CD4-positive, CD25-positive, alpha-beta regulatory T cell (primary cell): Measurements from ENCODE around the gene NANOG. TPM values are rescaled to one million over a fixed set of nuclear protein-coding genes. Genes with fewer than 3 reads are reported as not detected.
"Not testable (repeated sequence)": the region's sequence is repeated elsewhere in the genome, so short reads cannot be mapped to it uniquely, and the experiment has no call there.

Experiments used
- ATAC-seq, 2 donors: fragments of 150-1000 bp; cut with Tn5 transposase; one replicate each; pipeline ENCODE4 v1.10.0; 2021; ENCODE audit warnings: low read depth in 2 of 2, moderate number of reproducible peaks in 2 of 2, moderate library complexity in 1 of 2
- DNase-seq, 3 donors: peaks; one replicate each; pipeline versions ENCODE4 v3.0.0 to v3.0.0-alpha.2; 2012 to 2022; ENCODE audit warnings: mixed read lengths in 1 of 3
- H3K27ac ChIP-seq: one replicate; pipeline ENCODE4 v1.7.0; 2013; ENCODE audit warnings: mild to moderate bottlenecking, low read length; ENCODE audit not compliant: insufficient read depth, poor library complexity, severe bottlenecking
- H3K27me3 ChIP-seq: one replicate; pipeline ENCODE4 v1.7.0; 2013; ENCODE audit warnings: low read length; ENCODE audit not compliant: control insufficient read depth, insufficient read depth
- H3K36me3 ChIP-seq: one replicate; pipeline ENCODE4 v1.7.0; 2013; ENCODE audit warnings: mild to moderate bottlenecking, low read length, moderate library complexity; ENCODE audit not compliant: control insufficient read depth, insufficient read depth
- H3K4me1 ChIP-seq: 2 replicates; pipeline ENCODE4 v1.7.0; 2013; ENCODE audit warnings: mild to moderate bottlenecking, low read length; ENCODE audit not compliant: insufficient read depth, control insufficient read depth, poor library complexity, severe bottlenecking
- H3K4me3 ChIP-seq: one replicate; pipeline ENCODE4 v1.7.0; 2013; ENCODE audit warnings: low read depth, mild to moderate bottlenecking, low read length, moderate library complexity
- H3K9me3 ChIP-seq, 2 experiments: 1 replicate in 1 of 2; 2 replicates in 1 of 2; pipeline ENCODE4 v1.7.0; 2013; ENCODE audit warnings: low read length in 2 of 2, mild to moderate bottlenecking in 1 of 2, moderate library complexity in 1 of 2; ENCODE audit not compliant: control insufficient read depth in 2 of 2
- H3K27ac Mint-ChIP-seq, 3 donors: one replicate each; pipeline ENCODE4 v1.8.0; 2020 to 2022; ENCODE audit warnings: mild to moderate bottlenecking in 3 of 3, mixed read lengths in 3 of 3, moderate library complexity in 2 of 3
- H3K27me3 Mint-ChIP-seq: one replicate; pipeline ENCODE4 v1.8.0; 2022; ENCODE audit warnings: mild to moderate bottlenecking, mixed read lengths
- H3K36me3 Mint-ChIP-seq: one replicate; pipeline ENCODE4 v1.8.0; 2020; ENCODE audit warnings: mixed read lengths
- H3K4me1 Mint-ChIP-seq, 4 donors: one replicate each; pipeline ENCODE4 v1.8.0; 2020 to 2022; ENCODE audit warnings: mixed read lengths in 4 of 4, mild to moderate bottlenecking in 1 of 4
- H3K4me3 Mint-ChIP-seq, 4 donors: one replicate each; pipeline ENCODE4 v1.8.0; 2020 to 2022; ENCODE audit warnings: mild to moderate bottlenecking in 4 of 4, mixed read lengths in 4 of 4, moderate library complexity in 3 of 4
- H3K9me3 Mint-ChIP-seq, 7 donors: one replicate each; pipeline ENCODE4 v1.8.0; 2020 to 2022; ENCODE audit warnings: mixed read lengths in 7 of 7, mild to moderate bottlenecking in 3 of 7, moderate library complexity in 2 of 7
- polyA plus RNA-seq, 4 donors: library from polyadenylated mRNA; unstranded; fragments of 300-500 nt; fragmentation: Illumina TruSeq; gene quantifications; one replicate each; pipeline ENCODE4 v1.2.3, GENCODE V29; 2021
- total RNA-seq: library from RNA; stranded (reverse); gene quantifications from one replicate; pipeline ENCODE4 v1.2.3, GENCODE V29; 2022

Gene NANOG
- total RNA-seq: not detected
- not detected for polyA plus RNA-seq

DNA sequence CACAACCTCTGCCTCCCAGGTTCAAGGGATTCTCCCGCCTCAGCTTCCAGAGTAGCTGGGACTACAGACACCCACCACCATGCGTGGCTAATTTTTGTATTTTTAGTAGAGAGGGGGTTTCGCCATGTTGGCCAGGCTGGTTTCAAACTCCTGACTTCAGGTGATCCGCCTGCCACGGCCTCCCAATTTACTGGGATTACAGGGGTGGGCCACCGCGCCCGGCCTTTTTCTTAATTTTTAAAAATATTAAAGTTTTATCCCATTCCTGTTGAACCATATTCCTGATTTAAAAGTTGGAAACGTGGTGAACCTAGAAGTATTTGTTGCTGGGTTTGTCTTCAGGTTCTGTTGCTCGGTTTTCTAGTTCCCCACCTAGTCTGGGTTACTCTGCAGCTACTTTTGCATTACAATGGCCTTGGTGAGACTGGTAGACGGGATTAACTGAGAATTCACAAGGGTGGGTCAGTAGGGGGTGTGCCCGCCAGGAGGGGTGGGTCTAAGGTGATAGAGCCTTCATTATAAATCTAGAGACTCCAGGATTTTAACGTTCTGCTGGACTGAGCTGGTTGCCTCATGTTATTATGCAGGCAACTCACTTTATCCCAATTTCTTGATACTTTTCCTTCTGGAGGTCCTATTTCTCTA, at the start of gene NANOG:
TSS of gene NANOG (plus strand) at position 519 of the 645 bp plus-strand sequence. CDS start 213 bp downstream, outside the sequence.
- H3K9me3 Mint-ChIP-seq, H3K4me3 Mint-ChIP-seq, H3K9me3 ChIP-seq, H3K36me3 Mint-ChIP-seq, H3K36me3 ChIP-seq, DNase-seq, ATAC-seq, H3K27me3 Mint-ChIP-seq, H3K4me1 Mint-ChIP-seq, H3K27ac ChIP-seq, H3K27me3 ChIP-seq, H3K27ac Mint-ChIP-seq, H3K4me1 ChIP-seq, H3K4me3 ChIP-seq: not testable (repeated sequence)

DNA sequence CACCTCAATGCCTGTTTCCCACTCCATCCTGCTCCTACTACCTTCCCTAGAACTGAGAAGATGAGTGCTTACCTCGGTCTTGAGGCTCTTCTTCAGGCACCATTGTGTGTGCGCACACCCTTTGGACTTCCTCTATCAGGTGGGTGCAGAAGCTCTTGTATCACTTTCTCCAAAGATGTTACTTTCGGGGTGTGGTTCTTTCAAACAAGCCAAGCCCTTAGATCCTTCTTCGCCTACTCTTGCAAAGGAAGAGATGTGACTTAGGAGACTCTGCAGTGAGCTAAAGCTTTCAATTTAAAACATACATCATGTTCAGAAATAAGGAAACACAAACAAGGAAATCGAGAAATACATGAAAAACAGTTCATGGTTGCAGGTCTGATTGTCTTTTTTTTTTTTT, 42.0 kb upstream of the NANOG start, which contains the start of gene CLEC4C:
TSS of gene CLEC4C (minus strand) at position 130 of the 400 bp plus-strand sequence. CDS start at position 103, 27 bp downstream.
- ATAC-seq: no peak

DNA sequence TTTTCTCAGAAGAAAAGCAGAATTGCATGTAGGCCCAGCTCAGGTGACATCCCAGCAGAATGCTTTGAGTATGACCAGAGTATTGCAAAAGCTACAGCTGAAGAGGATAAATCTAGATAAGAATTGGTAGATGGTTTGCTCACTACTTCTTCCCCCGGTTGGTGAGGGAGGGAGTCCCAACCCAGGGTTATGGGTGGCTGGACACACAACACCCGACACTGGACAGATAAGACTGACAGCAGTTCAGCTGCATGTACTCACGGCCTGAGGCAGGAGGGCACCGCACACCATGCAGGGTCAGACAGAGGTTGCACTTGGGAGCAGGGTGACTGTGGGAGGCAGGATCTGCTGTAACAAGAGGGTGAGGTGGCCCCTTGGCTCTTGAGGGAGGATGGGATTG, 40.4 kb upstream of the NANOG start:
- no peak for DNase-seq
- no peaks in the 10 kb centered on the region for H3K27me3 ChIP-seq
- H3K4me3 Mint-ChIP-seq: no peak overlapping the region
- H3K27ac Mint-ChIP-seq: no peak overlapping the region
- H3K4me1 Mint-ChIP-seq: no peaks in the 10 kb centered on the region
- no peak for ATAC-seq
- H3K36me3 Mint-ChIP-seq: no peaks in the 10 kb centered on the region
- H3K4me1 ChIP-seq: no peaks in the 10 kb centered on the region
- no peaks in the 10 kb centered on the region for H3K27me3 Mint-ChIP-seq
- no peak overlapping the region for H3K4me3 ChIP-seq
- H3K9me3 Mint-ChIP-seq: peaks cover 0 to 3% (median 0%) of the 10 kb centered on the region in 7 donors
- H3K9me3 ChIP-seq: no peaks in the 10 kb centered on the region
- H3K27ac ChIP-seq: no peak overlapping the region
- H3K36me3 ChIP-seq: no peaks in the 10 kb centered on the region

More for the DNA sequence above, 42.0 kb upstream of the NANOG start, which contains the start of gene CLEC4C:
- Mint-ChIP-seq H3K9me3 (peaks cover 0 to 3% (median 0%) of the 10 kb centered on the region in 7 donors), H3K27me3 (no peaks in the 10 kb centered on the region), H3K4me3 (no peak within 1 kb of the TSS), H3K27ac (no peak within 1 kb of the TSS), H3K4me1 (no peaks in the 10 kb centered on the region), H3K36me3 (no peaks in the 10 kb centered on the region)
- DNase-seq: no peak
- Histone ChIP-seq H3K4me1 (no peaks in the 10 kb centered on the region), H3K9me3 (no peaks in the 10 kb centered on the region), H3K27me3 (no peaks in the 10 kb centered on the region), H3K4me3 (no peak within 1 kb of the TSS), H3K27ac (no peak within 1 kb of the TSS), H3K36me3 (no peaks in the 10 kb centered on the region)

DNA sequence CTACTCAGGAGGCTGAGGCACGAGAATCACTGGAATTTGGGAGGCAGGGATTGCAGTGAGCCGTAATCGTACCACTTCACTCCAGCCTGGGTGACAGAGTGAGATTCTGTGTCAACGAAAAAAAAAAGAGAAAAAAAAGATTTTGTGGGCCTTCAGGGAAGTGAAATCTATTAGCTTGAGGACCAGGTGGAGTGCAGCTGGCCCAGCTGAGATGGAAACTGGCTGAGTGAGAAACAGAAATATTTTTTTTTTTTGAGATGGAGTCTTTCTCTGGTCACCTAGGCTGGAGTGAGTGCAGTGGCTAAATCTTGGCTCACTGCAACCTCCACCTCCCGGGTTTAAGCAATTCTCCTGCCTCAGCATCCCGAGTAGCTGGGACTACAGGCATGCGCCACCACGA, 39.8 kb upstream of the NANOG start:
- no peak overlapping the region for H3K27ac ChIP-seq
- Mint-ChIP-seq H3K27me3 (no peaks in the 10 kb centered on the region), H3K4me3 (no peak overlapping the region), H3K27ac (no peak overlapping the region), H3K36me3 (no peaks in the 10 kb centered on the region), H3K4me1 (no peaks in the 10 kb centered on the region), H3K9me3 (peaks cover 0 to 3% (median 0%) of the 10 kb centered on the region in 7 donors)
- H3K9me3 ChIP-seq: no peaks in the 10 kb centered on the region
- DNase-seq: no peak
- no peaks in the 10 kb centered on the region for H3K36me3 ChIP-seq
- H3K4me1 ChIP-seq: no peaks in the 10 kb centered on the region
- ATAC-seq: no peak
- no peaks in the 10 kb centered on the region for H3K27me3 ChIP-seq
- H3K4me3 ChIP-seq: no peak overlapping the region

DNA sequence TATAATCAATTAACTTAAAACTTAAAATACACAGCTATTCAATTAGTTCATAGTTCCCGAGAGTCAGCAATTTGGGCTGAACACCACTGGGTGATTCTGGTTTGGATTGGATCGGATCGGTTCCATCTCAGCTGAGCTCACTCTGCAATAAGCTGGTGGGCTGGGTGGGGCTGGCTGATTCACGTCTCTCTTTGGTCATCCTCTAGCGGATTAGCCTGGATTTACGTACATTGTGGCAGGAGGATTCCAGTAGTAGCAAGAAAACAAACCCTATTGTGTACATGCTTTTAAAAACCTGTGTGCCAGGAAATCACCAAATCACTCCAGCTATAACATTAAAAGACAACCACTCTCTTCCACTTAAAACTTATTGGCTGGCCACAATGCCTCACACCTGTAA, 38.9 kb upstream of the NANOG start:
- no peaks in the 10 kb centered on the region for H3K4me1 Mint-ChIP-seq
- no peak overlapping the region for H3K4me3 ChIP-seq
- H3K27ac ChIP-seq: no peak overlapping the region
- H3K27ac Mint-ChIP-seq: no peak overlapping the region
- H3K36me3 ChIP-seq: no peaks in the 10 kb centered on the region
- H3K27me3 ChIP-seq: no peaks in the 10 kb centered on the region
- H3K4me1 ChIP-seq: no peaks in the 10 kb centered on the region
- DNase-seq (no peak), ATAC-seq (no peak)
- no peak overlapping the region for H3K4me3 Mint-ChIP-seq
- H3K9me3 ChIP-seq: no peaks in the 10 kb centered on the region
- no peaks in the 10 kb centered on the region for H3K27me3 Mint-ChIP-seq
- no peaks in the 10 kb centered on the region for H3K36me3 Mint-ChIP-seq
- H3K9me3 Mint-ChIP-seq: peaks cover 0 to 3% (median 0%) of the 10 kb centered on the region in 7 donors

DNA sequence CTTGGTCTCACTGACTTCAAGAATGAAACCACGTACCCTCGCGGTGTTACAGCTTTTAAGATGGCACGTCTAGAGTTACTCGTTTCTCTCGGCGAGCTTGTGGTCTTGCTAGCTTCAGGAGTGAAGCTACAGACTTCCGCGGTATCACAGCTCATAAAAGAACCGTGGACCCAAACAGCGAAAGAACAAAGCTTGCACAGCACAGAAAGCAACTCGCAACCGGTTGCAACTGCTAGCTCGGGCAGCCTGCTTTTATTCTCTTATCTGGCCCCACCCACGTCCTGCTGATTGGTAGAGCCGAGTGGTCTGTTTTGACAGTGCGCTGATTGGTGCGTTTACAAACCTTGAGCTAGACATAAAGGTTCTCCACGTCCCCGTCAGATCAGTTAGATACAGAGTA, 37.8 kb upstream of the NANOG start:
- ATAC-seq: no peak
- H3K27ac ChIP-seq: no peak overlapping the region
- no peak for DNase-seq
- H3K4me3 Mint-ChIP-seq: no peak overlapping the region
- H3K4me1 Mint-ChIP-seq: no peaks in the 10 kb centered on the region
- H3K9me3 Mint-ChIP-seq: peaks cover 0 to 3% (median 0%) of the 10 kb centered on the region in 7 donors
- no peaks in the 10 kb centered on the region for H3K27me3 Mint-ChIP-seq
- H3K36me3 Mint-ChIP-seq: no peaks in the 10 kb centered on the region
- H3K9me3 ChIP-seq: no peaks in the 10 kb centered on the region
- no peaks in the 10 kb centered on the region for H3K36me3 ChIP-seq
- H3K27me3 ChIP-seq: no peaks in the 10 kb centered on the region
- no peak overlapping the region for H3K27ac Mint-ChIP-seq
- no peaks in the 10 kb centered on the region for H3K4me1 ChIP-seq
- no peak overlapping the region for H3K4me3 ChIP-seq

DNA sequence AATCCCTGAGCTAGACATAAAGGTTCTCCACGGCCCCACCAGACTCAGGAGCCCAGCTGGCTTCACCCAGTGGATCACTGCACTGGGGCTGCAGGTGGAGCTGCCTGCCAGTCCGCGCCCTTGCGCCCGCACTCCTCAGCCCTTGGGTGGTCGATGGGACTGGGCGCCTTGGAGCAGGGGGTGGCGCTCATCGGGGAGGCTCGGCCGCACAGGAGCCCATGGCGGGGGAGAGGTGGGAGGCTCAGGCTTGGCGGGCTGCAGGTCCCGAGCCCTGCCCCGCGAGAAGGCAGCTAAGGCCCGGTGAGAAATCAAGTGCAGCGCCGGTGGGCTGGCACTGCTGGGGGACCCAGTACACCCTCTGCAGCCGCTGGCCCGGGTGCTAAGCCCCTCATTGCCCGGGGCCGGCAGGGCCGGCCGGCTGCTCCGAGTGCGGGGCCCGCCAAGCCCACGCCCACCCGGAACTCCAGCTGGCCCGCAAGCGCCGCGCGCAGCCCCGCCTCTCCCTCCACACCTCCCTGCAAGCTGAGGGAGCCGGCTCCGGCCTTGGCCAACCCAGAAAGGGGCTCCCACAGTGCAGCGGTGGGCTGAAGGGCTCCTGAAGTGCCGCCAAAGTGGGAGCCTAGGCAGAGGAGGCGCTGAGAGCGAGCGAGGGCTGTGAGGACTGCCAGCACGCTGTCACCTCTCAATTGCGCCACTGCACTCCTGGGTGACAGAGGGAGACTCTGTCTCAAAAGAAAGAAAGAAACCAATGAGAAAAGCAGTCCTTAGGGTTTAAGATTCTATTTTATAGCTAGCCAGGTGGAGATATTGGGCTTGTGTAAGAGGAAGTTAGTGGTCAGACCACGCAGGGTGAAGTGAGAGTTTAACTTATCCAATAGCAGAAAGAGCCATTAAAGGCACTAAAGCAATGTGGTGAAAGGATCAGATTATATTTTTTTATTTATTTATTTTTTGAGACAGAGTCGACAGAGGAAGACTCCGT, 37.0 kb upstream of the NANOG start:
- H3K27ac Mint-ChIP-seq, ATAC-seq: not testable (repeated sequence)

More for the DNA sequence above, 37.0 kb upstream of the NANOG start:
- not testable (repeated sequence) for H3K27ac ChIP-seq, H3K36me3 ChIP-seq, H3K4me1 Mint-ChIP-seq, H3K9me3 ChIP-seq, H3K9me3 Mint-ChIP-seq, H3K4me1 ChIP-seq, H3K27me3 ChIP-seq, H3K4me3 ChIP-seq, H3K27me3 Mint-ChIP-seq, H3K36me3 Mint-ChIP-seq, H3K4me3 Mint-ChIP-seq, DNase-seq
